Keratinocyte (primary cell): ENCODE results near the gene RBBP8. TPM values are rescaled to one million over a fixed set of nuclear protein-coding genes. Genes with fewer than 3 reads are reported as not detected.

Source experiments
- DNase-seq: peaks from one replicate; pipeline ENCODE4 v3.0.0-alpha.2; 2011; ENCODE audit warnings: low read depth, missing footprints, low spot score
- FAIRE-seq: peaks from 2 replicates; lab custom pipeline; 2011; peaks lifted over from hg19 to GRCh38; lab: Jason Lieb, UNC
- H2AFZ ChIP-seq: 2 replicates; pipeline ENCODE4 v1.6.0; 2012; ENCODE audit warnings: low read length, control low read depth, inconsistent platforms; ENCODE audit not compliant: control insufficient read depth
- H3K27ac ChIP-seq: 2 replicates; pipeline ENCODE4 v1.5.1; 2011; ENCODE audit warnings: low read length; ENCODE audit not compliant: control insufficient read depth, insufficient read depth
- H3K27me3 ChIP-seq: 3 replicates; pipeline ENCODE4 v1.6.0; 2011; ENCODE audit warnings: low read length; ENCODE audit not compliant: control insufficient read depth, insufficient read depth; ENCODE audit errors: extremely low read depth
- H3K36me3 ChIP-seq, 2 experiments: 2 replicates in 1 of 2; 3 replicates in 1 of 2; pipeline ENCODE4 v1.5.1; 2011; ENCODE audit warnings: low read length in 2 of 2, mild to moderate bottlenecking in 1 of 2; ENCODE audit not compliant: control insufficient read depth in 2 of 2, insufficient read depth in 2 of 2; ENCODE audit errors: extremely low read depth in 1 of 2
- H3K4me1 ChIP-seq: 3 replicates; pipeline ENCODE4 v1.5.1; 2011; ENCODE audit warnings: low read length; ENCODE audit not compliant: control insufficient read depth, insufficient read depth; ENCODE audit errors: extremely low read depth
- H3K4me2 ChIP-seq: 3 replicates; pipeline ENCODE4 v1.6.0; 2011; ENCODE audit warnings: low read depth, low read length; ENCODE audit not compliant: control insufficient read depth, insufficient read depth; ENCODE audit errors: extremely low read depth
- H3K4me3 ChIP-seq, 3 experiments: fragments of 200-600 bp in 1 of 3; sonication (generic) in 1 of 3; 2 replicates in 2 of 3; 3 replicates in 1 of 3; pipeline ENCODE4 v1.5.1; 2011 to 2016; ENCODE audit warnings: low read length in 3 of 3, mild to moderate bottlenecking in 3 of 3, control low read depth in 2 of 3, inconsistent platforms in 1 of 3, low read depth in 1 of 3, mixed read lengths in 1 of 3, mixed run types in 1 of 3, moderate library complexity in 1 of 3; ENCODE audit not compliant: control insufficient read depth in 2 of 3, insufficient read depth in 2 of 3; ENCODE audit errors: extremely low read depth in 1 of 3
- H3K79me2 ChIP-seq: 2 replicates; pipeline ENCODE4 v1.6.0; 2012; ENCODE audit warnings: low read length; ENCODE audit not compliant: control insufficient read depth, insufficient read depth
- H3K9ac ChIP-seq: 3 replicates; pipeline ENCODE4 v1.6.0; 2011; ENCODE audit warnings: low read length; ENCODE audit not compliant: control insufficient read depth, insufficient read depth; ENCODE audit errors: extremely low read depth
- H3K9me1 ChIP-seq: 3 replicates; pipeline ENCODE4 v1.6.0; 2011; ENCODE audit warnings: low read length; ENCODE audit not compliant: control insufficient read depth, insufficient read depth; ENCODE audit errors: extremely low read depth
- H3K9me3 ChIP-seq: 2 replicates; pipeline ENCODE4 v1.5.1; 2012; ENCODE audit warnings: low read depth, low read length; ENCODE audit not compliant: control insufficient read depth
- H4K20me1 ChIP-seq: 3 replicates; pipeline ENCODE4 v1.6.0; 2011; ENCODE audit warnings: low read length; ENCODE audit not compliant: control insufficient read depth, insufficient read depth; ENCODE audit errors: extremely low read depth
- CTCF ChIP-seq, 3 experiments: IDR thresholded peaks in 1 of 3; conservative IDR thresholded peaks in 1 of 3; optimal IDR thresholded peaks in 1 of 3; 2 replicates in 2 of 3; 3 replicates in 1 of 3; pipeline versions ENCODE3 to v1.5.1; 2011; ENCODE audit warnings: low read length in 3 of 3, mild to moderate bottlenecking in 3 of 3, moderate library complexity in 2 of 3, control low read depth in 1 of 3, inconsistent platforms in 1 of 3; ENCODE audit not compliant: insufficient read depth in 2 of 3; ENCODE audit errors: extremely low read depth in 1 of 3
- EZH2 ChIP-seq: IDR thresholded peaks from one replicate; pipeline ENCODE4 v1.6.1; 2012; ENCODE audit warnings: inconsistent platforms, mild to moderate bottlenecking, low read length, moderate library complexity
- dilution Hi-C: fragments of 300-500 bp; cut with MboI; formaldehyde crosslinking; loops from one replicate; pipeline ENCODE4 v1.7.0; 2020; ENCODE audit warnings: low sequenced_read_pairs; ENCODE audit not compliant: extremely low pct_ligation_motif_present
- polyA plus RNA-seq, 5 experiments: library from polyadenylated mRNA; depleted of rRNA in 3 of 5; stranded (reverse) in 3 of 5; stranded (forward) in 1 of 5; unstranded in 1 of 5; fragments of >200 nt; gene quantifications; 1 replicate in 1 of 5; 2 replicates in 3 of 5; 3 replicates in 1 of 5; pipeline versions ENCODE4 v1.2.1 to v1.2.3, GENCODE V29; 2011 to 2012; ENCODE audit warnings: missing spikeins in 2 of 5, low read depth in 1 of 5, low replicate concordance in 1 of 5

The RBBP8 gene
- polyA plus RNA-seq, 1 donor (not counting 4 experiments of a cell fraction or from before 2014, with no cell fraction given): 169 TPM

DNA sequence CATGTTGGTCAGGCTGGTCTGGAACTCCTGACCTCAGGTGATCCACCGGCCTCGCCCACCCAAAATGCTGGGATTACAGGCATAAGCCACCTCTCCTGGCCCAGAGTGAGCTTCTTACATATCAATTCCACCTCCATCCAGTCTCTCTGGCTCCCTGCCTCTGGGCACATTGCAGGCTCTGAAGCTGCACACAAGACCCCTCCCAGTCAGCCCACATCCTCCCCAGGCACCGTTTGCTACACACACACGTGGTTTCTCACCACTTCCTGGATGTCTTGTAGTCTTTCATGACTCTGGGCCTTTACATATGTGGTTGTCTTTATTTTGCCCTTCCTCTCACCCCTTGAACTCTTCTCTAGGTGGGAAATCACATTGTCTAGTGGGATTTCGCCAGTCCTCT, 138.2 kb downstream of the RBBP8 start:
- DNase-seq (no peak), FAIRE-seq (no peak)
- Histone ChIP-seq H3K36me3 (no peaks in the 10 kb centered on the region), H2AFZ (peak overlapping the region; percentile 10), H3K4me1 (no peaks in the 10 kb centered on the region), H4K20me1 (no peaks in the 10 kb centered on the region), H3K9me1 (no peaks in the 10 kb centered on the region), H3K9me3 (no peaks in the 10 kb centered on the region), H3K79me2 (no peaks in the 10 kb centered on the region), H3K4me3 (no peak overlapping the region), H3K4me2 (no peak overlapping the region), H3K27ac (no peak overlapping the region), H3K27me3 (no peaks in the 10 kb centered on the region), H3K9ac (no peak overlapping the region)
- dilution Hi-C loops: no loop called here
- no peak for TF ChIP-seq EZH2
- no peak for TF ChIP-seq CTCF (optimal IDR thresholded peaks at IDR 0.05 in 1 of 3, IDR thresholded peaks at IDR 0.05 in 1 of 3, conservative IDR thresholded peaks at IDR 0.05 in 1 of 3; ENCODE audit: extremely low read depth in 1 of 3, insufficient read depth in 2 of 3, low read length in 3 of 3)

- no peaks in the 10 kb centered on the region for H4K20me1 ChIP-seq
- FAIRE-seq (no peak), DNase-seq (no peak)
- no peaks in the 10 kb centered on the region for H3K4me1 ChIP-seq
- TF ChIP-seq EZH2 (no peak), CTCF (optimal IDR thresholded peaks at IDR 0.05 in 1 of 3, IDR thresholded peaks at IDR 0.05 in 1 of 3, conservative IDR thresholded peaks at IDR 0.05 in 1 of 3; ENCODE audit: extremely low read depth in 1 of 3, insufficient read depth in 2 of 3, low read length in 3 of 3) (no peak)
- no peak overlapping the region for H3K27ac ChIP-seq
- no peak overlapping the region for H2AFZ ChIP-seq
- H3K9me3 ChIP-seq: no peaks in the 10 kb centered on the region
- no peaks in the 10 kb centered on the region for H3K9me1 ChIP-seq
- H3K9ac ChIP-seq: no peak overlapping the region
- no peaks in the 10 kb centered on the region for H3K36me3 ChIP-seq
- H3K27me3 ChIP-seq: no peaks in the 10 kb centered on the region
- dilution Hi-C loops: no loop called here
- no peaks in the 10 kb centered on the region for H3K79me2 ChIP-seq
- H3K4me3 ChIP-seq: no peak overlapping the region
- H3K4me2 ChIP-seq: no peak overlapping the region
Measured at GRCh38 chr18:23072079-23072478, 139.0 kb downstream of the RBBP8 start.
